ENCODE data around the gene TOMM20.

DNA sequence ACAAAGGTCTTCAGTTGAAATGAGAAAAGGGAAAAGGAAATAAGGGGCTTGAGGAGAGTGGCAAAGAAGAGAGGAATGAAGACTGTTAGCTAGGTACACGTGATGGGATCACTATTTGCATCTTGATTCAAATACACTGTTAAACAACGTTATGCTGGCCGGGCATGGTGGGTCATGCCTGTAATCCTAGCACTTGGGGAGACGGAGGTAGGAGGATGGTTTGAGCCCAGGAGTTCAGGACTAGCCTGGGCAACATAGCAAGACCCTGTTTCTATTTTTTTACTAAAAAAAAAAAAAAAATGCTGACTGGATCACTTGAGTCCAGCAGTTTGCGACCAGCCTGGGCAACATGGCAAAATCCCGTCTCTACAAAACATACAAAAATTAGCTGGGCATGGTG, 30.0 kb upstream of the TOMM20 start:
- TF ChIP-seq CTCF (conservative IDR thresholded peaks at IDR 0.05 in 1 of 2, IDR thresholded peaks at IDR 0.05 in 1 of 2; ENCODE audit: low read depth in 1 of 2, low read length in 2 of 2) (no peak), EZH2 (IDR thresholded peaks at IDR 0.05; ENCODE audit: low read length, missing control alignments) (no peak)
